IPS-NIHi11 (cell line): ENCODE measurements around the gene TM9SF1.
A peak's percentile ranks its signal among the peaks of the same experiment; 100 is the strongest.

Experiments
- DNase-seq: peaks from one replicate; pipeline ENCODE4 v3.0.0; 2012; ENCODE audit warnings: mixed read lengths, low spot score

TM9SF1 gene

GRCh38 chr14:24197056-24197450, 1.8 kb upstream of the TM9SF1 start:
- DNase-seq = no peak

- DNase-seq = no peak
Observed at GRCh38 chr14:24196071-24197055, 1.1 kb upstream of the TM9SF1 start.

GRCh38 chr14:24194873-24195185, 412 bp downstream of the TM9SF1 start:
- DNase-seq = no peak

- DNase-seq = no peak
Observed at GRCh38 chr14:24194186-24194872, 912 bp downstream of the TM9SF1 start.

GRCh38 chr14:24192933-24193332, 2.3 kb downstream of the TM9SF1 start:
- no peak for DNase-seq

- no peak for DNase-seq
Observed at GRCh38 chr14:24190416-24190815, 4.8 kb downstream of the TM9SF1 start.

GRCh38 chr14:24189460-24189859, 5.8 kb downstream of the TM9SF1 start:
- no peak for DNase-seq

- DNase-seq = no peak
Observed at GRCh38 chr14:24189059-24189375, 6.2 kb downstream of the TM9SF1 start.

GRCh38 chr14:24188251-24189058, 6.8 kb downstream of the TM9SF1 start, which contains the start of gene IPO4:
TSS of gene IPO4 (minus strand) at chr14:24188816. CDS start at chr14:24188787, 29 bp downstream.
- peak; percentile 99 for DNase-seq

- no peak for DNase-seq
Observed at GRCh38 chr14:24187539-24187915, 7.7 kb downstream of the TM9SF1 start.

- no peak for DNase-seq
Observed at GRCh38 chr14:24186831-24187538, 8.3 kb downstream of the TM9SF1 start.

GRCh38 chr14:24185741-24186140, 9.5 kb downstream of the TM9SF1 start:
- no peak for DNase-seq

GRCh38 chr14:24185026-24185425, 10.2 kb downstream of the TM9SF1 start:
- no peak for DNase-seq

GRCh38 chr14:24184104-24184970, 10.9 kb downstream of the TM9SF1 start:
- no peak for DNase-seq

GRCh38 chr14:24183014-24183481, 12.2 kb downstream of the TM9SF1 start:
- DNase-seq = no peak

- no peak for DNase-seq
Observed at GRCh38 chr14:24182110-24182882, 12.9 kb downstream of the TM9SF1 start.

GRCh38 chr14:24181371-24182077, 13.7 kb downstream of the TM9SF1 start:
- no peak for DNase-seq

- peak; percentile 27 for DNase-seq
Observed at GRCh38 chr14:24179961-24180796, 15.1 kb downstream of the TM9SF1 start.
